Activated T-cell treated with anti-CD3 and anti-CD28 coated beads for 1 hour (primary cell): ENCODE measurements around the gene ATP6V1A.
"Not testable (repeated sequence)": the region's sequence is repeated elsewhere in the genome, so short reads cannot be mapped to it uniquely, and the experiment has no call there.

Experiments
- DNase-seq: peaks from one replicate; pipeline ENCODE4 v3.0.0-alpha.2; 2020; ENCODE audit warnings: low read depth

Gene ATP6V1A

GRCh38 chr3:113828600-113828999 lies 81.8 kb downstream of the ATP6V1A start:
- no peak for DNase-seq

GRCh38 chr3:113829576-113830354 lies 82.9 kb downstream of the ATP6V1A start:
- DNase-seq = no peak

GRCh38 chr3:113831103-113831355 lies 84.2 kb downstream of the ATP6V1A start:
- DNase-seq = no peak

- DNase-seq = no peak
Measured at GRCh38 chr3:113832477-113833164, 85.8 kb downstream of the ATP6V1A start.

- no peak for DNase-seq
Measured at GRCh38 chr3:113834983-113835382, 88.1 kb downstream of the ATP6V1A start.

DNA sequence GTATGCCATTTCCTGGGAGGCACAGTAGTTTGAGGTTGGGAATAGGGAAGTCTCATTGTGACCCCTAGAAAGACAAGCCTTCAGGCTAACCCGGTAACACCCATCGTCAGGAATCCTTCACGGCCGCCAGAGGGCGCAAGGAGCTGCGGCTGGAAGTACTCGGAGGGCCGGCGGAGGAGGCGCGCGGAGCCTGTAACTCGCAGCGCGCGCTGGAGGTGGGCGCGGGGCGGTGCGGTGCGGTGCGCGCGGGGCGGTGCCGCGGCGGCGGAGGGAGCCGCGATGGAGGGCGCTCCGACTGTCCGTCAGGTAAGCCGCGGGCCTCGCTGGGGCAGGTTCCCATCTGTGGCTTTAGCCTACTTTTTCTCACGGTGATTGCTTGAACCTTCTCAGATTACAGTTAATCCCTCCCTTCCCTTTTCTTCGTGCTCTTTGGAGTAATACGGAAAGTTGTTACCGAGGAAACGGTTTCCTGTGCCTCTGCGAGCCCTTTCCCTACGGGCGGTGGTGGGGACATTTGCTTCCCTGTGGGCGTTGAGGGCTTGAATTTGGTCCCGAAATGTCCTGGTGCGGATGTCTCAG lies 91.9 kb downstream of the ATP6V1A start, which contains the start of gene GRAMD1C:
Gene GRAMD1C, plus strand, starts transcription at position 158 of the 579 bp plus-strand sequence. Its CDS starts 122 bp downstream, at position 280.
- DNase-seq = peak; percentile 81

DNA sequence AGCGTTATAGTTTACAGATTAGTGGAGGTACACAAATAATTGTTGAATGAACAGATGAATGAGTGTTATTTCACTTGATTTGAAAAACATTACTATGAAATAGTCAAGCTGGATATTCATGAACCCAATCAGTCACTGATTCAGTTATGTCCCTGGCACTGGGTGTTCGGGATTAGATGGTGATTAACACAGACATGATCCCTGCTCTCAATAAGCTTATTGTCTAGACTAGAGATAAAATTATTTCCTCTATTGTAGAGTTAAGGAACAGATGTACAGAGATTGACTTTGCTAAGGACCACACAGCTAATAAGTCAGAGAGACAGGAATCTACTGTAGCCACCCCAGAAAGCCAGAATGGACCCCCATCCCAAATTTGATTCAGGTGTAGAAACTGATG lies 92.7 kb downstream of the ATP6V1A start:
- no peak for DNase-seq

GRCh38 chr3:113844622-113845222 lies 97.9 kb downstream of the ATP6V1A start:
- no peak for DNase-seq

GRCh38 chr3:113847247-113847646 lies 100.4 kb downstream of the ATP6V1A start:
- DNase-seq = no peak

DNA sequence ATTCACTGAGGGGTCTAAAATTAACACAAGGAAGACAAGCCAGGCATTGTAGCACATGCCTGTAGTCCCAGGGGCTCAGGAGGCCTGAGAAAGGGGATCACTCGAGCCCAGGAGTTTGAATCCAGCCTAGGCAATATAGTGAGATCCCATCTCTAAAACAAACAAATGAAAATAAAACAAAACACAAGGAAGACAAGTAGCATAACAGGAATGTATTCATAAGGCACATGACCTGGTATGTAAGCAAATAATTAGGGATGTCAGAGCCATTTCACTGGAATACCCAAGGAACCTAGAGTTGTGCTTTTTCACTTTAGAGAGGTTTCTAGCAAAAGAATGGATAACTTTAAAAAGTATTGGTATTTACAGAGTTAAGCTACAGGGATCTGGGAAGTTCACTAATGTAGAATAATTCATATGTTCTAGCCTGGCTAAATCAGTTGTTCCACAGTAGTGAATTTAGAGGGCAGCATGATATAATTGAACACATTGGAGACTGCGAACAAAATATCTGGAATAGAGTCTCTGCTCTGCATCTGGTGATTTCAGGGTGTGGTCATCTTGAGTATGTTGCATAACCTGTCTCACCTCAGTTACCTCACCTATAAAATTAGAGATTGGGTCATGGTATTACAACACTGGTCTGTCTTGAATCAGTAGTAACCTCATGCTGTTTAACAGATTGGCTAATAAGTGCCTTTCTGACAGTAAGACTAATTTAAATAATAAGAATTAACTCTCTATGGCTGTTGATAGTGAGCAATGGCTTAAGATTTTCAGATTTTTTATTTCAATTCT lies 101.0 kb downstream of the ATP6V1A start:
- no peak for DNase-seq

GRCh38 chr3:113849071-113849470 lies 102.2 kb downstream of the ATP6V1A start:
- DNase-seq = not testable (repeated sequence)

DNA sequence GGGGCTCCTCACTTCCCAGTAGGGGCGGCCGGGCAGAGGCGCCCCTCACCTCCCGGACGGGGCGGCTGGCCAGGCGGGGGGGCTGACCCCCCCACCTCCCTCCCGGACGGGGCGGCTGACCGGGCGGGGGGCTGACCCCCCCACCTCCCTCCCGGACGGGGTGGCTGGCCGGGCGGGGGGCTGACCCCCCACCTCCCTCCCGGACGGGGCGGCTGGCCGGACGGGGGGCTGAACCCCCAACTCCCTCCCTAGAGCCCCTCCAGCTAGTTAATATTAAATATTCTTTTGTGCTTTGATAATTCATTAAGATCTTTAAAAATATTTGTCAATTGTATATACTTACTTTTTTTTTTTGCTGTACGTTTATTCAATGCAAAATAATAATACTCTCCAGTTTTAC lies 103.0 kb downstream of the ATP6V1A start:
- DNase-seq = not testable (repeated sequence)

DNA sequence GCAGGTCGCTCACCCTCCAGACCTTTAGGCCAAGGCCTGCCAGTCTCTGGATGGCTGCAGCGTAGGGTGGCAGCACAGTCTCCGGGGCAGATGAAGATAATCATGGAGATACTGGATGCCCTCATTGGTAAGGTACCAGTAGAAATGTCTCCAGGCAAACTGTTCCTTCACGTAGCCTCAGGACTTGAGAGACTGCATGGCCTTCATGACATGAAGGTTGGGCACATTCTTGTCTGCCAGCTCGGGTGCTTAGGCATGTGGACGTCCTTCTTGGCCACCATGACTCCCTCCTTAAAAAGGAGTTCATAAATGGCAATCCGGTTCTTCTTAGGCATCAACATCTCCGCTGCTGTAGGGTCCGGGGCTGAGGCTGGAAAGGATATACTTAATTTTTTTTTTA lies 103.6 kb downstream of the ATP6V1A start:
- not testable (repeated sequence) for DNase-seq

GRCh38 chr3:113852506-113852905 lies 105.7 kb downstream of the ATP6V1A start:
- no peak for DNase-seq
